Endothelial cell of umbilical vein (primary cell): ENCODE results near the gene MAP3K10. TPM values are rescaled to one million over a fixed set of nuclear protein-coding genes. Genes with fewer than 3 reads are reported as not detected.

Source experiments
- BruUV-seq: library from RNA; stranded (reverse); fragments of 400-500 nt; replicated peaks from 2 replicates; lab custom pipeline; 2021; lab: Mats Ljungman, UMichigan
- CTCF ChIA-PET: fragments of 300-600, 350-600 bp; sonication (Branson Sonifier 250); formaldehyde crosslinking; loops from one replicate; lab custom pipeline; 2021; ENCODE audit warnings: antibody characterized with exemption, inconsistent platforms; lab: Charles Lee
- POLR2A ChIA-PET: fragments of 300-600, 350-600 bp; sonication (Branson Sonifier 250); formaldehyde crosslinking; loops from one replicate; lab custom pipeline; 2021; ENCODE audit warnings: antibody characterized with exemption, inconsistent platforms; lab: Charles Lee
- DNase-seq: peaks from one replicate; pipeline ENCODE4 v3.0.0-alpha.2; 2011; ENCODE audit warnings: low read depth, low spot score
- FAIRE-seq: peaks from 2 replicates; lab custom pipeline; 2011; peaks lifted over from hg19 to GRCh38; lab: Jason Lieb, UNC
- H2AFZ ChIP-seq: 2 replicates; pipeline ENCODE4 v1.6.0; 2012; ENCODE audit warnings: low read depth, low read length, control low read depth, inconsistent platforms
- H3K27ac ChIP-seq: 2 replicates; pipeline ENCODE4 v1.5.1; 2011; ENCODE audit warnings: low read depth, mild to moderate bottlenecking, control low read depth, low read length, moderate library complexity; ENCODE audit not compliant: insufficient read depth
- H3K27me3 ChIP-seq, 2 experiments: 2 replicates each; pipeline versions ENCODE4 v1.6.0 to v1.6.1; 2011; ENCODE audit warnings: low read length in 2 of 2, mixed read lengths in 1 of 2; ENCODE audit not compliant: control insufficient read depth in 2 of 2, insufficient read depth in 2 of 2
- H3K36me3 ChIP-seq, 2 experiments: 2 replicates in 1 of 2; 3 replicates in 1 of 2; pipeline ENCODE4 v1.5.1; 2011; ENCODE audit warnings: low read length in 2 of 2, mild to moderate bottlenecking in 1 of 2, moderate library complexity in 1 of 2; ENCODE audit not compliant: control insufficient read depth in 2 of 2, insufficient read depth in 2 of 2; ENCODE audit errors: extremely low read depth in 1 of 2
- H3K4me1 ChIP-seq: 3 replicates; pipeline ENCODE4 v1.5.1; 2011; ENCODE audit warnings: mild to moderate bottlenecking, low read length; ENCODE audit not compliant: control insufficient read depth, insufficient read depth; ENCODE audit errors: extremely low read depth
- H3K4me2 ChIP-seq: 2 replicates; pipeline ENCODE4 v1.6.1; 2011; ENCODE audit warnings: low read length, control low read depth, mixed read lengths; ENCODE audit not compliant: insufficient read depth
- H3K4me3 ChIP-seq, 3 experiments: fragments of 200-600 bp in 1 of 3; sonication (generic), shearing (Covaris generic) in 1 of 3; replicated peaks in 1 of 3; 2 replicates each; pipeline ENCODE4 v1.5.1; 2011 to 2016; ENCODE audit warnings: control low read depth in 3 of 3, low read length in 3 of 3, mild to moderate bottlenecking in 2 of 3, inconsistent platforms in 1 of 3, low read depth in 1 of 3, moderate library complexity in 1 of 3; ENCODE audit not compliant: insufficient read depth in 1 of 3
- H3K79me2 ChIP-seq: 2 replicates; pipeline ENCODE4 v1.6.0; 2012; ENCODE audit warnings: low read length, inconsistent platforms; ENCODE audit not compliant: control insufficient read depth, insufficient read depth
- H3K9ac ChIP-seq: replicated peaks from 2 replicates; pipeline ENCODE3; 2011; ENCODE audit warnings: low read length, control low read depth; ENCODE audit not compliant: insufficient read depth; ENCODE audit errors: extremely low read depth
- H3K9me1 ChIP-seq: replicated peaks from 3 replicates; pipeline ENCODE4 v1.6.0; 2011; ENCODE audit warnings: mild to moderate bottlenecking, low read length; ENCODE audit not compliant: control insufficient read depth, insufficient read depth; ENCODE audit errors: extremely low read depth
- H3K9me3 ChIP-seq: replicated peaks from 2 replicates; pipeline ENCODE4 v1.5.1; 2012; ENCODE audit warnings: low read length, inconsistent platforms; ENCODE audit not compliant: control insufficient read depth, insufficient read depth
- H4K20me1 ChIP-seq: replicated peaks from 2 replicates; pipeline ENCODE3; 2011; ENCODE audit warnings: mild to moderate bottlenecking, low read length; ENCODE audit not compliant: control insufficient read depth, insufficient read depth; ENCODE audit errors: extremely low read depth
- CTCF ChIP-seq, 2 donors: IDR thresholded peaks; 1 replicate in 1 of 2; 2 replicates in 1 of 2; pipeline ENCODE4 v1.5.1; 2011; ENCODE audit warnings: low read length in 2 of 2, mild to moderate bottlenecking in 2 of 2, moderate library complexity in 2 of 2, control low read depth in 1 of 2, inconsistent platforms in 1 of 2, low read depth in 1 of 2; ENCODE audit not compliant: insufficient read depth in 1 of 2; ENCODE audit errors: extremely low read depth in 1 of 2
- EZH2 ChIP-seq: IDR thresholded peaks from 2 replicates; pipeline ENCODE4 v1.6.1; 2012; ENCODE audit warnings: borderline replicate concordance, low read depth, mild to moderate bottlenecking, moderate library complexity, low read length, inconsistent platforms; ENCODE audit not compliant: severe bottlenecking
- FOS ChIP-seq: IDR thresholded peaks from 2 replicates; pipeline ENCODE4 v1.6.1; 2011; ENCODE audit warnings: mild to moderate bottlenecking, low read length, moderate library complexity, borderline replicate concordance; ENCODE audit not compliant: insufficient read depth
- GATA2 ChIP-seq: IDR thresholded peaks from 2 replicates; pipeline ENCODE4 v1.7.0; 2011; ENCODE audit warnings: low read depth, mild to moderate bottlenecking, moderate library complexity, mixed read lengths, low read length; ENCODE audit not compliant: insufficient read length, insufficient read depth
- JUN ChIP-seq: IDR thresholded peaks from 2 replicates; pipeline ENCODE4 v1.6.1; 2011; ENCODE audit warnings: borderline replicate concordance, low read depth; ENCODE audit not compliant: insufficient read length, insufficient read depth
- MAX ChIP-seq: IDR thresholded peaks from 2 replicates; pipeline ENCODE4 v1.6.1; 2011; ENCODE audit not compliant: insufficient read depth, insufficient read length
- MYC ChIP-seq: IDR thresholded peaks from one replicate; pipeline ENCODE4 v1.6.1; 2011; ENCODE audit warnings: mild to moderate bottlenecking, low read depth, low read length
- POLR2A ChIP-seq: IDR thresholded peaks from 2 replicates; pipeline ENCODE4 v1.6.1; 2012; ENCODE audit warnings: low read depth, mild to moderate bottlenecking, control low read depth, low read length
- POLR2AphosphoS5 ChIP-seq: IDR thresholded peaks from 2 replicates; pipeline ENCODE4 v1.6.1; 2012; ENCODE audit warnings: low read depth, mild to moderate bottlenecking, control low read depth, low read length, moderate library complexity; ENCODE audit not compliant: insufficient read depth
- dilution Hi-C: fragments of 300-500 bp; cut with MboI; formaldehyde crosslinking; loops from one replicate; pipeline ENCODE4 v1.15.0; 2019; ENCODE audit warnings: low sequenced_read_pairs; ENCODE audit not compliant: extremely low pct_ligation_motif_present
- intact Hi-C: fragments of 100-400 bp; cut with micrococcal nuclease; formaldehyde crosslinking; loops from one replicate; pipeline ENCODE4 v1.10.0; 2022
- polyA plus RNA-seq, 4 experiments: library from polyadenylated mRNA; depleted of rRNA in 3 of 4; stranded (reverse) in 3 of 4; unstranded in 1 of 4; fragments of >200 nt; gene quantifications; 2 replicates each; pipeline versions ENCODE4 v1.2.1 to v1.2.3, GENCODE V29; 2011 to 2012; ENCODE audit warnings: missing spikeins in 1 of 4
- total RNA-seq: library from RNA; stranded (reverse); gene quantifications from 2 replicates; pipeline ENCODE4 v1.2.3, GENCODE V29; 2021

The MAP3K10 gene
- total and polyA plus RNA-seq, 2 donors (not counting 3 experiments of a cell fraction or from before 2014, with no cell fraction given), result 6.3 to 19.4 TPM

- dilution Hi-C loops (no loop called here), intact Hi-C loops (no loop called here)
- Histone ChIP-seq H3K9ac (no peak overlapping the region), H4K20me1 (no peaks in the 10 kb centered on the region), H3K4me1 (no peaks in the 10 kb centered on the region), H3K9me1 (no peaks in the 10 kb centered on the region), H3K4me3 (no peak overlapping the region), H3K27me3 (no peaks in the 10 kb centered on the region), H3K79me2 (peaks cover 28% of the 10 kb centered on the region), H3K36me3 (peaks cover 2 to 9% of the 10 kb centered on the region in 2 experiments), H3K9me3 (no peaks in the 10 kb centered on the region), H3K4me2 (no peak overlapping the region), H2AFZ (no peak overlapping the region), H3K27ac (no peak overlapping the region)
- ChIA-PET POLR2A (no interaction called here), CTCF (interaction anchor here (1.5 kb wide), 1 partner anchor 14 kb away, joined by 3 read pairs; no protein-coding TSS in a partner anchor)
- DNase-seq, result no peak
- TF ChIP-seq EZH2 (no peak), MAX (no peak), GATA2 (no peak), POLR2A (no peak), CTCF (IDR thresholded peaks at IDR 0.05; ENCODE audit: extremely low read depth in 1 of 2, insufficient read depth in 1 of 2, low read depth in 1 of 2, low read length in 2 of 2) (no peak), POLR2AphosphoS5 (no peak), MYC (no peak), FOS (no peak), JUN (no peak)
- no TSS peak for BruUV-seq
- no peak for FAIRE-seq
Observed at GRCh38 chr19:40263440-40264313, 72.5 kb downstream of the MAP3K10 start.
